GM19035 (cell line): Measurements from ENCODE around the gene ENGASE.

Source experiments
- ATAC-seq: cut with Tn5 transposase; IDR thresholded peaks from one replicate; pipeline ENCODE4 v1.9.1; 2021; ENCODE audit not compliant: unreplicated experiment

Gene ENGASE

GRCh38 chr17:79113699-79114457, 39.3 kb downstream of the ENGASE start:
- ATAC-seq: no peak

- no peak for ATAC-seq
These were observed 40.1 kb downstream of the ENGASE start for GRCh38 chr17:79114458-79115301.

GRCh38 chr17:79115487-79115886, 40.9 kb downstream of the ENGASE start:
- no peak for ATAC-seq

- no peak for ATAC-seq
These were observed 42.1 kb downstream of the ENGASE start for GRCh38 chr17:79116575-79117368.

GRCh38 chr17:79117905-79118487, 43.4 kb downstream of the ENGASE start:
- ATAC-seq: no peak

GRCh38 chr17:79118924-79119323, 44.3 kb downstream of the ENGASE start:
- no peak for ATAC-seq

GRCh38 chr17:79120259-79120658, 45.6 kb downstream of the ENGASE start:
- no peak for ATAC-seq

- ATAC-seq: no peak
These were observed 49.4 kb downstream of the ENGASE start for GRCh38 chr17:79123988-79124387.

- no peak for ATAC-seq
These were observed 50.0 kb downstream of the ENGASE start for GRCh38 chr17:79124513-79125209.

GRCh38 chr17:79125503-79125902, 50.9 kb downstream of the ENGASE start:
- no peak for ATAC-seq

GRCh38 chr17:79126139-79126538, 51.5 kb downstream of the ENGASE start:
- ATAC-seq: no peak

GRCh38 chr17:79127534-79128135, 53.0 kb downstream of the ENGASE start:
- no peak for ATAC-seq

GRCh38 chr17:79129523-79129922, 54.9 kb downstream of the ENGASE start:
- ATAC-seq: no peak

GRCh38 chr17:79130536-79131273, 56.1 kb downstream of the ENGASE start:
- no peak for ATAC-seq

- ATAC-seq: no peak
These were observed 56.6 kb downstream of the ENGASE start for GRCh38 chr17:79131274-79131635.

- no peak for ATAC-seq
These were observed 57.1 kb downstream of the ENGASE start for GRCh38 chr17:79131701-79132100.

GRCh38 chr17:79132271-79133064, 57.8 kb downstream of the ENGASE start:
- ATAC-seq: no peak

GRCh38 chr17:79133214-79133613, 58.6 kb downstream of the ENGASE start:
- ATAC-seq: no peak

GRCh38 chr17:79133985-79134384, 59.4 kb downstream of the ENGASE start:
- no peak for ATAC-seq
